Measurements from ENCODE around the gene FARP1.

The FARP1 gene

GRCh38 chr13:98490866-98491265, 348.0 kb downstream of the FARP1 start:
- no peak for DNase-seq

GRCh38 chr13:98492335-98493041, 349.6 kb downstream of the FARP1 start:
- no peak for DNase-seq

- no peak for DNase-seq
Observed at GRCh38 chr13:98493042-98493712, 350.3 kb downstream of the FARP1 start.

- no peak for DNase-seq
Observed at GRCh38 chr13:98494769-98495168, 351.9 kb downstream of the FARP1 start.

GRCh38 chr13:98495627-98496478, 353.0 kb downstream of the FARP1 start:
- DNase-seq, result no peak

GRCh38 chr13:98496479-98496791, 353.5 kb downstream of the FARP1 start:
- no peak for DNase-seq

- no peak for DNase-seq
Observed at GRCh38 chr13:98496966-98497365, 354.1 kb downstream of the FARP1 start.

- DNase-seq, result no peak
Observed at GRCh38 chr13:98500963-98501421, 358.1 kb downstream of the FARP1 start.

- no peak for DNase-seq
Observed at GRCh38 chr13:98503175-98504028, 360.5 kb downstream of the FARP1 start.

GRCh38 chr13:98504029-98504351, 361.1 kb downstream of the FARP1 start:
- no peak for DNase-seq

- DNase-seq, result no peak
Observed at GRCh38 chr13:98504371-98504963, 361.6 kb downstream of the FARP1 start.
